Body of pancreas (tissue), 4 donors: ENCODE measurements around the gene GAPT. TPM values are rescaled to one million over a fixed set of nuclear protein-coding genes. Genes with fewer than 3 reads are reported as not detected.

Experiments
- microRNA-seq, 2 donors: library from miRNA; unstranded; fragments of <30 nt; microRNA quantifications; one replicate each; pipeline ENCODE4, GENCODE V29; 2016; ENCODE audit warnings: borderline number of aligned reads in 2 of 2, borderline replicate concordance in 2 of 2
- small RNA-seq: library from RNA; depleted of rRNA; stranded (forward); fragments of <200 nt; gene quantifications from one replicate; pipeline ENCODE3, GENCODE V24; 2016
- total RNA-seq, 2 donors: library from RNA; depleted of rRNA; stranded (reverse); fragments of >200 nt; gene quantifications; one replicate each; pipeline ENCODE4 v1.1.0, GENCODE V29; 2016

Gene GAPT
- total RNA-seq, 2 donors from 2014 or later = 1.3 TPM; not detected in 1

Small RNA genes lying within 50 kb of the gene (microRNA-seq; reads per million reads assigned to microRNA genes)
- 0 reads per million in 2 donors for gene MIR548AE2

Small RNA genes lying within 50 kb of the gene (small RNA-seq; reads per million reads assigned to genes)
- not detected for gene MIR548AE2

Other genes with a start within 250 kb of the GAPT start
- gene PLK2, start 31.3 kb upstream of the GAPT start, total RNA-seq = 10 to 100 TPM; 24.4 to 30.7 TPM
- 10 to 100 TPM in 1 of 2 donors, 1 to 10 TPM in 1; 2.3 to 45.2 TPM for gene RAB3C, start 91.6 kb downstream of the GAPT start, total RNA-seq